HEK293 (cell line): ENCODE results near the gene GOLT1B.

Source experiments
- CTCF ChIA-PET: fragments of 350-600 bp; formaldehyde crosslinking; extraction: SDS; loops from one replicate; lab custom pipeline; 2021; ENCODE audit warnings: antibody characterized with exemption; lab: Yijun Ruan, JAX
- POLR2A ChIA-PET: fragments of 300-600 bp; formaldehyde crosslinking; extraction: SDS; loops from one replicate; lab custom pipeline; 2020; ENCODE audit warnings: antibody characterized with exemption, inconsistent platforms; lab: Yijun Ruan, JAX
- H3K27ac ChIP-seq: fragments of 200-500 bp; sonication (Bioruptor generic); 2 replicates; pipeline ENCODE4 v1.5.1; 2014; ENCODE audit warnings: low read depth, low read length, control low read depth, inconsistent platforms; ENCODE audit errors: extremely low read depth
- H3K36me3 ChIP-seq, 2 experiments: fragments of 200-500 bp in 1 of 2; sonication (Bioruptor generic) in 1 of 2; 1 replicate in 1 of 2; 2 replicates in 1 of 2; pipeline ENCODE4 v1.5.1; 2014 to 2017; ENCODE audit warnings: inconsistent platforms in 2 of 2, low read length in 2 of 2; ENCODE audit not compliant: control insufficient read depth in 2 of 2, insufficient read depth in 1 of 2
- H3K4me1 ChIP-seq: fragments of 200-500 bp; sonication (Bioruptor generic); 2 replicates; pipeline ENCODE4 v1.5.1; 2014; ENCODE audit warnings: mild to moderate bottlenecking, low read length, inconsistent platforms; ENCODE audit not compliant: control insufficient read depth, insufficient read depth
- H3K4me3 ChIP-seq: 2 replicates; pipeline ENCODE4 v1.5.1; 2011; ENCODE audit warnings: low read depth, mild to moderate bottlenecking, control low read depth, low read length, moderate library complexity
- H3K9me3 ChIP-seq: fragments of 200-500 bp; sonication (Bioruptor generic); 2 replicates; pipeline ENCODE4 v1.5.1; 2014; ENCODE audit warnings: low read depth, low read length, inconsistent platforms; ENCODE audit not compliant: control insufficient read depth, insufficient read depth
- GFI1B ChIP-seq: fragments of 450-650 bp; formaldehyde crosslinking; IDR thresholded peaks from 2 replicates; pipeline ENCODE4 v1.5.1; 2016; ENCODE audit warnings: missing biosample characterization, missing genetic modification characterization
- KLF8 ChIP-seq: fragments of 450-650 bp; formaldehyde crosslinking; IDR thresholded peaks from 2 replicates; pipeline ENCODE4 v1.5.1; 2016; ENCODE audit warnings: missing biosample characterization, missing genetic modification characterization
- SP7 ChIP-seq: fragments of 450-650 bp; formaldehyde crosslinking; IDR thresholded peaks from 2 replicates; pipeline ENCODE4 v1.5.1; 2016; ENCODE audit warnings: missing biosample characterization, missing genetic modification characterization
- ZBTB21 ChIP-seq: fragments of 450-650 bp; formaldehyde crosslinking; IDR thresholded peaks from 2 replicates; pipeline ENCODE4 v1.5.1; 2017; ENCODE audit warnings: missing biosample characterization, missing genetic modification characterization
- ZNF155 ChIP-seq: fragments of 450-650 bp; formaldehyde crosslinking; IDR thresholded peaks from 2 replicates; pipeline ENCODE4 v1.5.1; 2016; ENCODE audit warnings: missing biosample characterization, missing genetic modification characterization
- ZNF19 ChIP-seq: fragments of 450-650 bp; formaldehyde crosslinking; IDR thresholded peaks from 2 replicates; pipeline ENCODE4; 2016; ENCODE audit warnings: missing biosample characterization, missing genetic modification characterization, low read depth
- ZNF223 ChIP-seq: fragments of 450-650 bp; formaldehyde crosslinking; IDR thresholded peaks from 2 replicates; pipeline ENCODE4 v1.5.1; 2016; ENCODE audit warnings: missing biosample characterization, missing genetic modification characterization
- ZNF274 ChIP-seq, 2 experiments: fragments of 200-500 bp in 1 of 2; fragments of 450-650 bp in 1 of 2; sonication (Bioruptor generic) in 1 of 2; formaldehyde crosslinking in 1 of 2; IDR thresholded peaks; 2 replicates each; pipeline versions ENCODE4 v1.5.1 to v1.6.1; 2014 to 2016; ENCODE audit warnings: borderline replicate concordance in 1 of 2, inconsistent platforms in 1 of 2, low read length in 1 of 2, missing biosample characterization in 1 of 2, missing genetic modification characterization in 1 of 2
- ZNF341 ChIP-seq: fragments of 450-650 bp; formaldehyde crosslinking; IDR thresholded peaks from 2 replicates; pipeline ENCODE4; 2016; ENCODE audit warnings: low read depth, missing biosample characterization, missing genetic modification characterization
- ZNF350 ChIP-seq: fragments of 450-650 bp; formaldehyde crosslinking; IDR thresholded peaks from 2 replicates; pipeline ENCODE4 v1.5.0; 2017; ENCODE audit warnings: missing biosample characterization, mild to moderate bottlenecking, missing genetic modification characterization
- ZNF354C ChIP-seq: fragments of 450-650 bp; formaldehyde crosslinking; IDR thresholded peaks from 2 replicates; pipeline ENCODE4 v1.5.1; 2016; ENCODE audit warnings: missing biosample characterization, missing genetic modification characterization, low read depth, borderline replicate concordance
- ZNF362 ChIP-seq: fragments of 450-650 bp; formaldehyde crosslinking; IDR thresholded peaks from 2 replicates; pipeline ENCODE4 v1.5.1; 2016; ENCODE audit warnings: missing biosample characterization, missing genetic modification characterization
- ZNF426 ChIP-seq: fragments of 450-650 bp; formaldehyde crosslinking; IDR thresholded peaks from 2 replicates; pipeline ENCODE4 v1.5.1; 2017; ENCODE audit warnings: missing biosample characterization, missing genetic modification characterization, mild to moderate bottlenecking, inconsistent platforms, moderate library complexity
- ZNF518A ChIP-seq: fragments of 450-650 bp; formaldehyde crosslinking; conservative IDR thresholded peaks from 2 replicates; pipeline ENCODE4 v1.5.1; 2016; ENCODE audit warnings: low read depth, missing biosample characterization, missing genetic modification characterization
- ZNF621 ChIP-seq: fragments of 450-650 bp; formaldehyde crosslinking; IDR thresholded peaks from 2 replicates; pipeline ENCODE4 v1.5.1; 2017; ENCODE audit warnings: missing biosample characterization, missing genetic modification characterization
- ZNF626 ChIP-seq: fragments of 450-650 bp; sonication (Bioruptor Pico); formaldehyde crosslinking; IDR thresholded peaks from 2 replicates; pipeline ENCODE4 v1.5.1; 2018; ENCODE audit warnings: missing biosample characterization, missing genetic modification characterization, inconsistent platforms
- ZNF791 ChIP-seq: fragments of 450-650 bp; formaldehyde crosslinking; IDR thresholded peaks from 2 replicates; pipeline ENCODE4 v1.5.1; 2016; ENCODE audit warnings: missing biosample characterization, missing genetic modification characterization
- TF ChIP-seq, protein P1 (sequence below): fragments of 450-650 bp; formaldehyde crosslinking; optimal IDR thresholded peaks from 2 replicates; pipeline ENCODE3; 2016; ENCODE audit warnings: missing biosample characterization, mild to moderate bottlenecking, missing genetic modification characterization

GOLT1B gene

DNA sequence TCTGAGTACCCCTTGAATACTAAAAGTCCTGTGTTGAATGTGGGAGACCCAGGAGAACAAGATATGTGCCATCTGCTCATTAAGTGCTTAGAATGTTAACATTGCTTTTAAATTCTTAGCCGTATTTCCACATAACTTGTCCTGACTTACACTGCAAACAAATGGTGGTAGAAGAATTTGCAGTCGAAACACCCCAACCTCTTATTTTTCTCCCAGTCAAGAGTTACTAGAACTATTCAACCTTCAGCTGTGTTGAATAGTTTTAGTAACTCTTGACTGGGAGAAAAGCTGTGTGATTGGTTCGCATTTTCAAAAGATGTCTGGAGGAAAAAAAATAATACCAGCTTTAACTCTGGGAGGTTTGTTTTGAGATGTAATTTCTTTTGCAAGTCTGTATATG, 16.9 kb downstream of the GOLT1B start (continued):
- no peak for TF ChIP-seq ZNF621 (tag by site-specific recombination)
- no peak for TF ChIP-seq ZNF155 (tag by site-specific recombination)
- TF ChIP-seq ZNF362 (tag by site-specific recombination) = no peak
- no peak for TF ChIP-seq ZNF223 (tag by site-specific recombination)
- TF ChIP-seq, protein P1, sequence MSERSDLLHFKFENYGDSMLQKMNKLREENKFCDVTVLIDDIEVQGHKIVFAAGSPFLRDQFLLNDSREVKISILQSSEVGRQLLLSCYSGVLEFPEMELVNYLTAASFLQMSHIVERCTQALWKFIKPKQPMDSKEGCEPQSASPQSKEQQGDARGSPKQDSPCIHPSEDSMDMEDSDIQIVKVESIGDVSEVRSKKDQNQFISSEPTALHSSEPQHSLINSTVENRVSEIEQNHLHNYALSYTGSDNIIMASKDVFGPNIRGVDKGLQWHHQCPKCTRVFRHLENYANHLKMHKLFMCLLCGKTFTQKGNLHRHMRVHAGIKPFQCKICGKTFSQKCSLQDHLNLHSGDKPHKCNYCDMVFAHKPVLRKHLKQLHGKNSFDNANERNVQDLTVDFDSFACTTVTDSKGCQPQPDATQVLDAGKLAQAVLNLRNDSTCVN (tag by site-specific recombination) = no peak
- TF ChIP-seq SP7 (tag by site-specific recombination) = no peak
- no peak for TF ChIP-seq ZNF19

- Histone ChIP-seq H3K9me3 (no peaks in the 10 kb centered on the region; the same call in 1 of the 2 replicates), H3K4me3 (no peak overlapping the region), H3K4me1 (no peaks in the 10 kb centered on the region), H3K27ac (no peak overlapping the region), H3K36me3 (peaks cover 4 to 8% of the 10 kb centered on the region in 2 experiments; a peak in 2 of 3 replicates)
- ChIA-PET POLR2A (no interaction called here), CTCF (no interaction called here)
- TF ChIP-seq ZNF626 (tag by site-specific recombination) = no peak
Measured at GRCh38 chr12:21521541-21521940, 20.0 kb downstream of the GOLT1B start.

DNA sequence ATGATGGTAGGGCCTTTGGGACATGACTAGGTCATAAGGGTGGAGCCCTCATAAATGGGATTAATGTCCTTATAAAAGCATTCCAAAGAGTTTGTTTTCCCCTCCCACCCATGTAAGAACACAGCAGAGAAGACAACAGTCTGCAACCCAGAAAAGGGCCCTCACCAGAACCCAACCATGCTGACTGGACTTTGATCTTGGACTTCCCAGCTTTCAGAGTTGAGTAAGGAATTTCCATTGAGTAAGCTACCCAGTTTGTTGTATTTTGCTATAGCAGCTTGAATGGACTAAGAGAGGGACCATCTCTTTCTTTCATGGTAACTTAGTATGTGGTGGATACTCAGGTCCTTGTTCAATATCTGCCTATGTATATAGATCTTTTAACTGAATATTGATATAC, 21.6 kb downstream of the GOLT1B start:
- TF ChIP-seq ZNF354C (tag by site-specific recombination) (no peak), ZNF426 (tag by site-specific recombination) (no peak), ZBTB21 (tag by site-specific recombination) (no peak), ZNF518A (tag by site-specific recombination) (no peak), KLF8 (tag by site-specific recombination) (no peak), ZNF350 (tag by site-specific recombination) (no peak), ZNF274 (IDR thresholded peaks at IDR 0.05; ENCODE audit: low read length) (no peak), ZNF274 (tag by site-specific recombination; IDR thresholded peaks at IDR 0.05; ENCODE audit: borderline replicate concordance) (no peak), ZNF791 (tag by site-specific recombination) (no peak), ZNF341 (no peak), GFI1B (no peak)
- POLR2A ChIA-PET = no interaction called here
- Histone ChIP-seq H3K27ac (no peak overlapping the region), H3K9me3 (no peaks in the 10 kb centered on the region; the same call in 1 of the 2 replicates), H3K4me1 (no peaks in the 10 kb centered on the region), H3K36me3 (no peaks in the 10 kb centered on the region), H3K4me3 (no peak overlapping the region)
- CTCF ChIA-PET = no interaction called here
